DND-41 (cell line): Measurements from ENCODE around the gene SEC14L2.
"Not testable (repeated sequence)": the region's sequence is repeated elsewhere in the genome, so short reads cannot be mapped to it uniquely, and the experiment has no call there.

Experiments
- ATAC-seq: fragments of 200-7000 bp; cut with Tn5 transposase; 3 replicates; pipeline ENCODE4 v1.9.1; 2021; ENCODE audit warnings: low read depth; ENCODE audit not compliant: insufficient read depth
- DNase-seq: peaks from one replicate; pipeline ENCODE4 v3.0.0-alpha.2; 2020
- H2AFZ ChIP-seq: 2 replicates; pipeline ENCODE4 v1.6.0; 2012; ENCODE audit warnings: low read depth, low read length
- H3K27ac ChIP-seq: 2 replicates; pipeline ENCODE4 v1.5.1; 2012; ENCODE audit warnings: low read length, inconsistent platforms
- H3K27me3 ChIP-seq: fragments of 200-600 bp; sonication (generic); 2 replicates; pipeline ENCODE4 v1.6.0; 2012; ENCODE audit warnings: low read length, mild to moderate bottlenecking, inconsistent platforms; ENCODE audit not compliant: insufficient read depth, poor library complexity
- H3K36me3 ChIP-seq: 2 replicates; pipeline ENCODE4 v1.5.1; 2012; ENCODE audit warnings: low read length, inconsistent platforms; ENCODE audit not compliant: insufficient read depth
- H3K4me1 ChIP-seq: 2 replicates; pipeline ENCODE4 v1.5.1; 2012; ENCODE audit warnings: mild to moderate bottlenecking, low read length; ENCODE audit not compliant: insufficient read depth
- H3K4me2 ChIP-seq: 2 replicates; pipeline ENCODE4 v1.6.0; 2012; ENCODE audit warnings: mild to moderate bottlenecking, moderate library complexity, low read length, inconsistent platforms; ENCODE audit not compliant: insufficient read depth
- H3K4me3 ChIP-seq, 2 experiments: fragments of 200-600 bp in 1 of 2; shearing (Covaris generic) in 1 of 2; 2 replicates each; pipeline ENCODE4 v1.5.1; 2012 to 2016; ENCODE audit warnings: inconsistent platforms in 2 of 2, low read length in 2 of 2, mild to moderate bottlenecking in 2 of 2, low read depth in 1 of 2, moderate library complexity in 1 of 2
- H3K79me2 ChIP-seq: 2 replicates; pipeline ENCODE4 v1.6.0; 2012; ENCODE audit warnings: low read length, inconsistent platforms; ENCODE audit not compliant: insufficient read depth
- H3K9ac ChIP-seq: 2 replicates; pipeline ENCODE4 v1.6.0; 2012; ENCODE audit warnings: low read depth, mild to moderate bottlenecking, inconsistent platforms, low read length, moderate library complexity
- H3K9me3 ChIP-seq: 2 replicates; pipeline ENCODE4 v1.5.1; 2012; ENCODE audit warnings: low read length, moderate library complexity, mild to moderate bottlenecking, inconsistent platforms; ENCODE audit not compliant: insufficient read depth, severe bottlenecking
- H4K20me1 ChIP-seq: 2 replicates; pipeline ENCODE4 v1.6.0; 2012; ENCODE audit warnings: low read length; ENCODE audit not compliant: insufficient read depth
- CTCF ChIP-seq: IDR thresholded peaks from 2 replicates; pipeline ENCODE4 v1.5.1; 2012; ENCODE audit warnings: borderline replicate concordance, low read length, moderate library complexity, mild to moderate bottlenecking; ENCODE audit not compliant: poor library complexity, severe bottlenecking; ENCODE audit errors: extremely low read depth
- EZH2 ChIP-seq: IDR thresholded peaks from 3 replicates; pipeline ENCODE4 v1.6.1; 2012; ENCODE audit warnings: borderline replicate concordance, low read depth, mild to moderate bottlenecking, moderate library complexity, low read length, inconsistent platforms; ENCODE audit not compliant: severe bottlenecking

Gene SEC14L2

GRCh38 chr22:30460147-30460546, 63.3 kb downstream of the SEC14L2 start:
- Histone ChIP-seq H3K4me1 (no peaks in the 10 kb centered on the region), H3K79me2 (no peaks in the 10 kb centered on the region), H3K4me3 (no peak overlapping the region), H3K27ac (no peak overlapping the region), H3K9ac (no peak overlapping the region), H2AFZ (no peak overlapping the region), H3K9me3 (no peaks in the 10 kb centered on the region), H4K20me1 (0 out of 2 replicates have a peak, but pooled peaks cover 3% of the 10 kb centered on the region), H3K4me2 (no peak overlapping the region), H3K36me3 (no peaks in the 10 kb centered on the region), H3K27me3 (no peaks in the 10 kb centered on the region)
- no peak for ATAC-seq
- TF ChIP-seq EZH2: no peak
- TF ChIP-seq CTCF: no peak
- DNase-seq: no peak

- not testable (repeated sequence) for ATAC-seq, H3K79me2 ChIP-seq, H3K27me3 ChIP-seq
Observed at GRCh38 chr22:30460555-30460954, 63.7 kb downstream of the SEC14L2 start.

GRCh38 chr22:30469165-30469564, 72.3 kb downstream of the SEC14L2 start:
- no peak for TF ChIP-seq EZH2
- TF ChIP-seq CTCF: no peak
- Histone ChIP-seq H3K4me2 (no peak overlapping the region), H3K36me3 (no peaks in the 10 kb centered on the region), H3K4me1 (no peaks in the 10 kb centered on the region), H3K27me3 (peaks cover 5% of the 10 kb centered on the region), H4K20me1 (no peaks in the 10 kb centered on the region), H3K79me2 (no peaks in the 10 kb centered on the region), H3K27ac (no peak overlapping the region), H3K4me3 (no peak overlapping the region), H3K9ac (no peak overlapping the region), H2AFZ (no peak overlapping the region), H3K9me3 (no peaks in the 10 kb centered on the region)
- ATAC-seq: no peak
- no peak for DNase-seq

More at GRCh38 chr22:30460555-30460954, 63.7 kb downstream of the SEC14L2 start:
- not testable (repeated sequence) for H3K9ac ChIP-seq, H3K4me1 ChIP-seq, H4K20me1 ChIP-seq, H3K36me3 ChIP-seq, H3K4me2 ChIP-seq, H3K27ac ChIP-seq, H3K9me3 ChIP-seq, DNase-seq, H3K4me3 ChIP-seq, H2AFZ ChIP-seq

- Histone ChIP-seq H4K20me1 (no peaks in the 10 kb centered on the region), H2AFZ (no peak overlapping the region), H3K27me3 (peaks cover 11% of the 10 kb centered on the region), H3K4me2 (no peak overlapping the region), H3K9me3 (no peaks in the 10 kb centered on the region), H3K36me3 (no peaks in the 10 kb centered on the region), H3K4me3 (no peak overlapping the region), H3K27ac (no peak overlapping the region), H3K9ac (no peak overlapping the region), H3K4me1 (no peaks in the 10 kb centered on the region), H3K79me2 (no peaks in the 10 kb centered on the region)
- TF ChIP-seq EZH2 (no peak), CTCF (no peak)
- DNase-seq (no peak), ATAC-seq (no peak)
Observed at GRCh38 chr22:30470655-30471054, 73.8 kb downstream of the SEC14L2 start.
